Stimulated activated CD4-positive, alpha-beta T cell treated with anti-CD3 and anti-CD28 coated beads, Interleukin-15, amount 100 ng/mL, for 24 hours (primary cell): ENCODE measurements around the gene DENND1B.

ENCODE experiments used
- DNase-seq: peaks from one replicate; pipeline ENCODE4 v3.0.0-alpha.2; 2020

The DENND1B gene

DNA sequence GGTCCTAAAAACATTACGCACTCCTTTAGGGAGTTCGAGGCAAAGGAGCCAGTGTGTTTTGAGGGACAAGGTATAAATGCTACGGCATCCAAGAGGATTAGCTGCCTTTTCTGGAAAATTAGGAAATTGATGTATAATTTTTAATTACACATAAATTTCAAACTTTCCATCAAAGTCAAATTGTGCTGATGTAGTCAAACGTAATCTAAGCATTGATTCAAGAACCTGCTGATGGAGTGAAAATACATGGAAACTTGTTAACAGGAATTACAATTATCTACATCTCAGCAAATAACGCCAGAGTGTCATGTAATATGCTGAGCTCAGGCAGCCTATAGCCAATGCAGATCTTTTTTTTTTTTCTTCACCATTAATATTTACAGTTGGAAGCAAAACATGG is 312.7 kb downstream of the DENND1B start:
- DNase-seq: no peak
